ENCODE results near the gene LSM14B. TPM values are rescaled to one million over a fixed set of nuclear protein-coding genes. Genes with fewer than 3 reads are reported as not detected.

LSM14B gene
- total RNA-seq, 2 donors from 2014 or later = 26.1 to 26.8 TPM

GRCh38 chr20:62158541-62158940 lies 36.3 kb downstream of the LSM14B start:
- Histone ChIP-seq H3K4me1 (peaks cover 0 to 12% of the 10 kb centered on the region in 2 donors), H3K27me3 (no peaks in the 10 kb centered on the region), H3K36me3 (peaks cover 25% of the 10 kb centered on the region), H3K4me3 (no peak overlapping the region), H3K27ac (no peak overlapping the region), H3K9me3 (no peaks in the 10 kb centered on the region)
- DNase-seq (ENCODE audit: low spot score) = no peak
- no peak for TF ChIP-seq CTCF (IDR thresholded peaks at IDR 0.05)

GRCh38 chr20:62159052-62159451 lies 36.8 kb downstream of the LSM14B start:
- H3K9me3 ChIP-seq = no peaks in the 10 kb centered on the region
- H3K27ac ChIP-seq = no peak overlapping the region
- H3K4me3 ChIP-seq = no peak overlapping the region
- H3K4me1 ChIP-seq = peaks cover 0 to 12% of the 10 kb centered on the region in 2 donors
- no peak for DNase-seq (ENCODE audit: low spot score)
- H3K36me3 ChIP-seq = peaks cover 31% of the 10 kb centered on the region
- H3K27me3 ChIP-seq = no peaks in the 10 kb centered on the region
- no peak for TF ChIP-seq CTCF (IDR thresholded peaks at IDR 0.05)

- Histone ChIP-seq H3K4me3 (no peak overlapping the region), H3K4me1 (peaks cover 0 to 12% of the 10 kb centered on the region in 2 donors), H3K9me3 (no peaks in the 10 kb centered on the region), H3K36me3 (peaks cover 38% of the 10 kb centered on the region), H3K27me3 (no peaks in the 10 kb centered on the region), H3K27ac (no peak overlapping the region)
- DNase-seq (ENCODE audit: low spot score) = no peak
- no peak for TF ChIP-seq CTCF (IDR thresholded peaks at IDR 0.05)
These were observed 37.6 kb downstream of the LSM14B start for GRCh38 chr20:62159839-62160238.

GRCh38 chr20:62160253-62160652 lies 38.0 kb downstream of the LSM14B start:
- no peak for TF ChIP-seq CTCF (IDR thresholded peaks at IDR 0.05)
- Histone ChIP-seq H3K27ac (no peak overlapping the region), H3K4me1 (peaks cover 0 to 12% of the 10 kb centered on the region in 2 donors), H3K9me3 (no peaks in the 10 kb centered on the region), H3K27me3 (no peaks in the 10 kb centered on the region), H3K4me3 (no peak overlapping the region), H3K36me3 (peaks cover 43% of the 10 kb centered on the region)
- no peak for DNase-seq (ENCODE audit: low spot score)

GRCh38 chr20:62160876-62161275 lies 38.6 kb downstream of the LSM14B start:
- no peak for TF ChIP-seq CTCF (IDR thresholded peaks at IDR 0.05)
- peaks cover 0 to 12% of the 10 kb centered on the region in 2 donors for H3K4me1 ChIP-seq
- no peak for DNase-seq (ENCODE audit: low spot score)
- H3K9me3 ChIP-seq = no peaks in the 10 kb centered on the region
- no peaks in the 10 kb centered on the region for H3K27me3 ChIP-seq
- H3K27ac ChIP-seq = no peak overlapping the region
- no peak overlapping the region for H3K4me3 ChIP-seq
- H3K36me3 ChIP-seq = peaks cover 49% of the 10 kb centered on the region

- Histone ChIP-seq H3K4me1 (peaks cover 0 to 11% of the 10 kb centered on the region in 2 donors), H3K4me3 (no peak overlapping the region), H3K27ac (no peak overlapping the region), H3K27me3 (no peaks in the 10 kb centered on the region), H3K36me3 (peaks cover 53% of the 10 kb centered on the region), H3K9me3 (no peaks in the 10 kb centered on the region)
- no peak for TF ChIP-seq CTCF (IDR thresholded peaks at IDR 0.05)
- no peak for DNase-seq (ENCODE audit: low spot score)
These were observed 39.1 kb downstream of the LSM14B start for GRCh38 chr20:62161347-62161746.

Measured in right atrium auricular region (tissue), 2 donors.